Measurements from ENCODE around the gene ARMC2. TPM values are rescaled to one million over a fixed set of nuclear protein-coding genes. Genes with fewer than 3 reads are reported as not detected.
A peak's percentile ranks its signal among the peaks of the same experiment; 100 is the strongest.

Gene ARMC2, protein sequence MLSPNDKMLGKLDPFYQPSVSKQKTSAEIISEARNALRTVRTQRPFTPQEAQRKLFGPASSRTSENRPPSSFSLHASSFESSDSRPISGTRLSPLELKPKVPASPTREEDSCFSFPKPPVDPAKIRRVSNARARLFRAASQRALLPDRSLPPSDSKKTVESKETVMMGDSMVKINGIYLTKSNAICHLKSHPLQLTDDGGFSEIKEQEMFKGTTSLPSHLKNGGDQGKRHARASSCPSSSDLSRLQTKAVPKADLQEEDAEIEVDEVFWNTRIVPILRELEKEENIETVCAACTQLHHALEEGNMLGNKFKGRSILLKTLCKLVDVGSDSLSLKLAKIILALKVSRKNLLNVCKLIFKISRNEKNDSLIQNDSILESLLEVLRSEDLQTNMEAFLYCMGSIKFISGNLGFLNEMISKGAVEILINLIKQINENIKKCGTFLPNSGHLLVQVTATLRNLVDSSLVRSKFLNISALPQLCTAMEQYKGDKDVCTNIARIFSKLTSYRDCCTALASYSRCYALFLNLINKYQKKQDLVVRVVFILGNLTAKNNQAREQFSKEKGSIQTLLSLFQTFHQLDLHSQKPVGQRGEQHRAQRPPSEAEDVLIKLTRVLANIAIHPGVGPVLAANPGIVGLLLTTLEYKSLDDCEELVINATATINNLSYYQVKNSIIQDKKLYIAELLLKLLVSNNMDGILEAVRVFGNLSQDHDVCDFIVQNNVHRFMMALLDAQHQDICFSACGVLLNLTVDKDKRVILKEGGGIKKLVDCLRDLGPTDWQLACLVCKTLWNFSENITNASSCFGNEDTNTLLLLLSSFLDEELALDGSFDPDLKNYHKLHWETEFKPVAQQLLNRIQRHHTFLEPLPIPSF
- total RNA-seq (1 to 10 TPM; 2.3 to 4.1 (median 2.5) TPM), polyA plus RNA-seq (1 to 10 TPM; 1.4 to 2.5 TPM)

- 0% methylated on average over 56 to 61 of the region's 61 CpGs for WGBS, 2 donors
- Histone ChIP-seq H3K4me1 (peaks cover 0 to 9% (median 0%) of the 10 kb centered on the region in 3 donors), H3K36me3 (no peaks in the 10 kb centered on the region), H3K9me3 (no peaks in the 10 kb centered on the region), H3K27me3 (no peaks in the 10 kb centered on the region), H3K27ac (peak within 1 kb of the TSS; percentile 42 to 63 (median 57)), H3K4me3 (peak within 1 kb of the TSS; percentile 61 to 90 (median 82))
- TF ChIP-seq CTCF (IDR thresholded peaks at IDR 0.05), result no peak
- DNase-seq (peak; percentile 89 to 99 (median 96)), ATAC-seq (peak; percentile 97 to 99 (median 99)), FAIRE-seq (no peak)
- intact Hi-C loops (cut with DNase I), result no loop called here
These were observed at the start of gene ARMC2 for GRCh38 chr6:108848116-108848868. Gene ARMC2 (plus strand): TSS chr6:108848422. CDS start chr6:108854268, 5,846 bp downstream.

DNA sequence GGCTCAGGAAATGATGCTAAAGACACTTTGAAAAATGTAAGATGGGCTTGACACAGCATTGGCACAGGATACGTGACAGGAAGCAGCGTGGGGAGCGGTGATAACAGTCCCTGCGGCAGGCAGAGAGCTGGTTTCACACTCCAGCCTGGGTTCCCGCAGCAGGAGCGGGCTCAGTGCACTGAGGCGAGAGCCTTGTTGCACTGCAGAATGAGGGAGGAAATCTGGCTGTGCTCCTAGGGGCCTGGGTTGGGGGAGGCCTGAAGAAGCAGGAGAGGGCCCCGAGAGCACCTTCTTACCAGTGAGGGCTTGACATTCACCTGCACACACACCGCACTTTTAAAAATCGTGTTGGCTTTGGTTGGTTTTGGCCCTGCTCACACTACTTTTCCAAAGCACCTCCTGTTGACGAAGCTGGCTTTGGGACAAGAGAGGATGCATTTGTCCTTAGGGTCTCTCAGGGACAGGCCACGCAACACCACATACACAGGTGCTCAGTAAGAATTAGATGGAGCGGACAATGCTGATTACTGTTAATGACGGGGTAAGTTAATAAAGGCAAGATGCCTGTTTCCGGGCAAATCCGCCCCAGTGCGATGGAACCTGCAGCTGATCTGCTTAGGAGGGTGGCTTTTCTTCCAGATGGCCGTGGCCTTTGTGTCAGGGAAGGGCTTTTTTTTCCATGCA, 49.4 kb upstream of the ARMC2 start:
- intact Hi-C loops (cut with DNase I), result no loop called here
- H3K27ac ChIP-seq, result peak overlapping the region in 3 of 4 donors; percentile 13 to 56 (median 55)
- H3K4me3 ChIP-seq, result no peak overlapping the region
- H3K36me3 ChIP-seq, result no peaks in the 10 kb centered on the region
- ATAC-seq, result peak in 3 of 4 donors; percentile 60 to 74 (median 63)
- TF ChIP-seq CTCF (IDR thresholded peaks at IDR 0.05), result no peak
- no peak for DNase-seq
- no peak for FAIRE-seq
- no peaks in the 10 kb centered on the region for H3K27me3 ChIP-seq
- H3K4me1 ChIP-seq, result peaks cover 28 to 34% (median 30%) of the 10 kb centered on the region in 3 donors
- no peaks in the 10 kb centered on the region for H3K9me3 ChIP-seq
- 54 to 60% methylated on average over 18 of the region's 18 CpGs for WGBS, 2 donors

DNA sequence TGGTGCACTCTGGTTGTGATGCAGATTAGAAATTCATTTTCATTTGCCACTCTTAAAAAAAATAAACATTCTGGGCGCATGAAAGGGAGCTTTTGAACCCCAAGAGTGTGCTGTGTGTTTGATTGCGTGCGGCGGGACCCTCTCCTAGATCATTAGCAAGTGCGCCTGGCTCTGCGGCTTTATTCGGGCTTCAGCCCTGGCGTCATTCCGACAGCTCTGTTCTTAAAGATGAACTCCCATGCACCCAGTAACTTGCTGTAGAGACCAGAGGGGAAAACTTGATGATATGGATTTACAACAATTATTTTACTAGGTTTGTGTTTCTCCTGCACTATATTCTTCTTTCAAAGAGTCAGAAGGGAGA, 48.9 kb upstream of the ARMC2 start:
- ATAC-seq (no peak), DNase-seq (no peak), FAIRE-seq (no peak)
- no peaks in the 10 kb centered on the region for H3K27me3 ChIP-seq
- no peak overlapping the region for H3K4me3 ChIP-seq
- peaks cover 26 to 28% (median 27%) of the 10 kb centered on the region in 3 donors for H3K4me1 ChIP-seq
- no peak overlapping the region for H3K27ac ChIP-seq
- WGBS, 2 donors, result 97 to 98% methylated on average over 9 of the region's 9 CpGs
- intact Hi-C loops (cut with DNase I), result no loop called here
- H3K9me3 ChIP-seq, result no peaks in the 10 kb centered on the region
- no peaks in the 10 kb centered on the region for H3K36me3 ChIP-seq
- TF ChIP-seq CTCF (IDR thresholded peaks at IDR 0.05), result no peak

- Histone ChIP-seq H3K4me3 (no peak overlapping the region), H3K36me3 (no peaks in the 10 kb centered on the region), H3K9me3 (no peaks in the 10 kb centered on the region), H3K4me1 (peaks cover 24 to 27% (median 27%) of the 10 kb centered on the region in 3 donors), H3K27me3 (no peaks in the 10 kb centered on the region), H3K27ac (no peak overlapping the region)
- FAIRE-seq (no peak), DNase-seq (no peak), ATAC-seq (no peak)
- WGBS, 2 donors, result 97 to 100% methylated on average over 1 of the region's 1 CpG
- intact Hi-C loops (cut with DNase I), result no loop called here
- TF ChIP-seq CTCF (IDR thresholded peaks at IDR 0.05), result no peak
These were observed 48.4 kb upstream of the ARMC2 start for GRCh38 chr6:108799791-108800190.
